Measurements from ENCODE around the gene TUSC2.
"Not testable (repeated sequence)": the region's sequence is repeated elsewhere in the genome, so short reads cannot be mapped to it uniquely, and the experiment has no call there.

The TUSC2 gene

DNA sequence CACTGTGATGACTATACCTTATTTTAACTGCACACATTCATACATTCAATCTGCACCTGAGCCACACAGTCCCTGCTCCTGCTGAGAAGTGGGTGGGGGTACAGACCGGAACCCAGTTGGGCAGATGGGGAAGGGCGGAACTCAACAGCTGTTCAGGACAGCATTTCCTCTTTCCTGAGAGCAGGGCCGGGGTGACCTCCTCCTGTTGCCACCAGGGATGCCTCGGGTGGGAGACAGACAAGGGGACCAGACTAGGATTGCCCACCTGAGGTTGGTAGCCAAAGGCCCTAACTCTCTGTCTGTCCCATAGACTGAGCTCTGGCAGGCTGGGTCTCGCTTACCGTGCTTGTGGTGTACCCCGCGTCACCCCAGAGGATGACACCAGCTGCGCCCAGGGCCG is 9.4 kb downstream of the TUSC2 start:
- DNase-seq (ENCODE audit: low read depth, low spot score), result no peak

GRCh38 chr3:50318163-50318562 is 9.9 kb downstream of the TUSC2 start:
- no peak for DNase-seq (ENCODE audit: low read depth, low spot score)

DNA sequence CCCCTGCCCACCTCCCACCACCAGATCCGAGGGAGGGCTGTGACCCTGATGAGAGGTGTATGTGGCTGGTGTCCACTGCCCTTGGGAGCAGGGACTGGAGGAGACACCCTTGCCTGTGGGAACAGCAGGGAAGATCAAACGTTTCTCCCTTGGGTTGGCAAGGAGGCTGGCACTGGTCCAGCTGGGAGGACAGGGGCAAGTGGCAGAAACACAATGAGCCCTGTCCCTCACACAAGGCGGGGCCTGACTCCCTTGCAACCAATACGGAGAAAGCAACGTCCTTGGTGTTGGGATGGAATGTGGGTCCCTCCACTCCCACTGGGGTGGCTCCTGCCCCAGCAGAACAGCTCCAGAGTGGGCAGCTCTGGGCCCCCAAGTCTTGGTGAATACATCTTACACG is 10.7 kb downstream of the TUSC2 start:
- DNase-seq (ENCODE audit: low read depth, low spot score), result no peak

DNA sequence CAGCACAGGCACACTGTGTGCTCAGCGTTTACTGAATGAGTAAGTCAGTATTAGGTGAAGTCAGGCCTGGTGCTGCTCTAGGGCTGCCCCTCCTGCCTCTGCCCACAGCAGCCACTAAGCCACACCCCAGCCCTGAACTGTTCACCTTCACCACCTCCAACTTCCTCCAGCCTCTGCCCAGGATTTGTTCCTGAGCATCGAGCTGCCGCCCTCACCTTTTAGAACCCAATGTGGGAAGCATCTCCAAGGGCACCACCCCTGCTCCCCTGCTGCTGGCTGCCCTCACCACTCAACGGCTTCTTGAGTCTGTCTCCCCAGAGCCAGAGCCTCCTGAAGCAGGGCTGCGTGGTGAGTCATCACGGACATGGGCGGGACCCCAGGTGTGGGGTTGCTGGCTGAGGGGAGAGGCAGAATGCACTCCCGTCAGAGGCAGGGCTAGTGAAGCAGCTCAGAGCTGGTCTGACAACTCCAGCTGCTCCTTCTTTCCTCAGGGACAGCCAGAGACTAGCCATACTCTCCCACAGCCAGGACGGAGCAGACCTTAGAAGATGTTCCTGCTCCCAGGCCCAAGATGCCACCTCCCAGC is 11.3 kb downstream of the TUSC2 start:
- no peak for DNase-seq (ENCODE audit: low read depth, low spot score)

- DNase-seq (ENCODE audit: low read depth, low spot score), result no peak
These were observed 13.2 kb downstream of the TUSC2 start for GRCh38 chr3:50314816-50315215.

DNA sequence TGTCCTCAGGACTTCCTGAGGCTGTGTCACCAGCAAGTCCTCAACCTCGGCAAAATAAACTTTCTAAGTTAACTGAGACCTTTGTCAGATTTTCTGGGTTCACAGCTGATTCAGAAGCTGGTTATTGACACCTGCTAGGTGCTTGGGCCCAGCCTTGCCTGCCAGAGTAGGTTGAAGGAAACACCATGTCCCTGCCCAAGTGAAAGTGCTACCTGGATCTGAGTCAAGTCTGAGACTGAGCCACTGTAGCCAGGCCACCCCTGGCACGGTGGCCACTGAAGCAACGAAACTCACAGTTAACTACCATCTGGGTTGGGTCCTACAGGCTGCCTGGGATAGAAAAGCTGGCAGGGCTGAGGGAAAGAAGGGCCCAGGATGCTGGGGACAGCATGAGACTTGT is 13.7 kb downstream of the TUSC2 start:
- no peak for DNase-seq (ENCODE audit: low read depth, low spot score)

- DNase-seq (ENCODE audit: low read depth, low spot score), result not testable (repeated sequence)
These were observed 16.0 kb downstream of the TUSC2 start for GRCh38 chr3:50312041-50312440.

GRCh38 chr3:50304601-50305000 is 23.4 kb downstream of the TUSC2 start:
- DNase-seq (ENCODE audit: low read depth, low spot score), result no peak

- no peak for DNase-seq (ENCODE audit: low read depth, low spot score)
These were observed 24.8 kb downstream of the TUSC2 start, which contains the start of gene HYAL1 for GRCh38 chr3:50303013-50303815. Gene HYAL1, minus strand, starts transcription at chr3:50303574. Its CDS starts 618 bp downstream, at chr3:50302956.

DNA sequence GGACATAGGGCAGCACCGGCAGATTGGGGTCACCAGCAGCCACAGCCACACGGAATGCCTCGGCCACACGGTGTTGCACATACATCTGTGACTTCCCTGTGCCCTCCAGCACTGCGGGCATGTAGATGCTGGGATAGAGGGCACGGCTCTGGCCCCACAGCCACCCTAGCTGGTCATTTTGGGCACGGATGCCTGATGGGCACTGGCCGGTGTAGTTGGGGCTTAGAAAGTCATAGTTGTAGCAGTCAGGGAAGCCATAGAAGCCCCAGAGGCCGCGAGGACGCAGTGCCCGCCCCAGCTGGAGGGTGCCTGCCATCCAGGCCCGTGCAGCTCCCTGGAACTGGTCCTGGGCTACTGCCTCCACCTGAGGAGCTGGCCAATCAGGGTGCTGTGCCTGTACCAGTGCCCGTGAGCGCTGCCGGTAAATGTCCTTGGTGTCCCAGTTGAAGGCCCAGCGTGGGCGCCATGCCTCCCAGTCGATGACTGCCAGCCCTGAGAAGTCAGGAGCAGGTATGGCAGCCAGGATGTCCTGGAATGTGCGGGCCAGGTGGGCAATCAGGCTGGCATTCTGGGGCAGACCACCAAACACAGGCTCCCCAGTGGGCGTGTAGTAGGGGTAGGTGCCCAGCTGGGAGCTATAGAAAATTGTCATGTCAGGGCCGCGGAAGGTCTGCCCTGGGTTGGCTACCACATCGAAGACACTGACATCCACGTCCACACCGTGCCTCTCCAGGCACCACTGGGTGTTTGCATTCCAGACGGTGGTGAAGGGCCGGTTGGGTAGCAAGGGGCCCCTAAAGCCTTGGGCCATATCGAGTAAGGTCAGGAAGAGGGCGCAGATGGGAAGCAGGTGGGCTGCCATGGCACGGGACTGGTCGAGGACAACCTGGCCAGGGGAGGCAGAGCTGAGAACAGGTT is 25.7 kb downstream of the TUSC2 start:
- DNase-seq (ENCODE audit: low read depth, low spot score), result no peak

DNA sequence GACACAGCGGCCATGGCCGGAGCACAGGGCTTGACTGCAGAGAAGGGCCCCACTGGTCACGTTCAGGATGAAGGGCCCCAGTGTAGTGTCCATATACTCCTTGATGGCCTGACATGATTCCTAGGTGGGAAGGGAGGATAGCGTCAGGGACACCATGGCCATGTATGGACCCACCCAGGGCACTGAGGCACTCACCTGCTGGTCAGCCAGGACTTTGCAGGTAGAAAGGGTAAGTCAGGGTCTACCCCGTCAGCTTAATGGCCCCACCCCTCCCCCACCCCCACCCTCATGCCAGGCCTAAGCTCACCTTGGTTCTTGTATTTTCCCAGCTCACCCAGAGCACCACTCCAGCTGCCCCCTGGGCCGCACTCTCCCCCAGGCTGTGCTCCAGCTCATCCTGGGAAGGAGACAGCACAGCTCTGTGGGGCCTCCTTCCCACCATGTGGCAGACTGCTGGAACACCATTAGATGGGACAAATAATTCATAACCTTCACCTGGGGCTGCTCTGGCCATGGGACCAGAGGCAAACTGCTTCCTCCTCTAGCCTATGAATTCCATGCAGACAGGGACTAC is 27.3 kb downstream of the TUSC2 start:
- no peak for DNase-seq (ENCODE audit: low read depth, low spot score)

GRCh38 chr3:50299929-50300680 is 27.9 kb downstream of the TUSC2 start:
- no peak for DNase-seq (ENCODE audit: low read depth, low spot score)

GRCh38 chr3:50299638-50299928 is 28.4 kb downstream of the TUSC2 start:
- DNase-seq (ENCODE audit: low read depth, low spot score), result no peak

- peak; percentile 99 for DNase-seq (ENCODE audit: low read depth, low spot score)
These were observed 29.0 kb downstream of the TUSC2 start, which contains the start of the genes HYAL3 and NAA80 for GRCh38 chr3:50298836-50299637. Gene HYAL3, minus strand, starts transcription at chr3:50299405. Its CDS starts 3,803 bp downstream, at chr3:50295602. Gene NAA80, minus strand, starts transcription at chr3:50299405. Its CDS starts 1,942 bp downstream, at chr3:50297463.

- DNase-seq (ENCODE audit: low read depth, low spot score), result no peak
These were observed 29.9 kb downstream of the TUSC2 start for GRCh38 chr3:50297896-50298725.

DNA sequence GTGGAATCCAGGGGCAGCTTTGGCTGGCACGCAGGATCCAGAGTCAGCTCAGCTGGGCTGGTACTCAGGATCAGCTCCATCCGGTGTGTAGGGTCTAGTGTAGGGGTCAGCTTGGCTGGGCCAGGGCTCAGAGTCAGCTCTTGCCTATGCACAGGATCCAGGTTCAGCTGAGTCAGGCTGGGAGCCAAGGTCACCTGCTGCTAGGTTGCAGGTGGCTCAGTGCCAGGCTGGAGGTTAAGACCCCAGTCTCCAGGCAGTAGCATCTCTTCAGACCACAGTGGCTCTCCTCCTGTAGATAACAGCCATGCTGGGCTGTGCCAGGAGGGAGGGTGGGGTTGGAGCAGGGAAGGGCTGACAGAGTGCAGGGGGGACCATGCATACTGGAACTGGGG is 30.6 kb downstream of the TUSC2 start:
- DNase-seq (ENCODE audit: low read depth, low spot score), result no peak

GRCh38 chr3:50296721-50297383 is 31.2 kb downstream of the TUSC2 start:
- DNase-seq (ENCODE audit: low read depth, low spot score), result no peak

DNA sequence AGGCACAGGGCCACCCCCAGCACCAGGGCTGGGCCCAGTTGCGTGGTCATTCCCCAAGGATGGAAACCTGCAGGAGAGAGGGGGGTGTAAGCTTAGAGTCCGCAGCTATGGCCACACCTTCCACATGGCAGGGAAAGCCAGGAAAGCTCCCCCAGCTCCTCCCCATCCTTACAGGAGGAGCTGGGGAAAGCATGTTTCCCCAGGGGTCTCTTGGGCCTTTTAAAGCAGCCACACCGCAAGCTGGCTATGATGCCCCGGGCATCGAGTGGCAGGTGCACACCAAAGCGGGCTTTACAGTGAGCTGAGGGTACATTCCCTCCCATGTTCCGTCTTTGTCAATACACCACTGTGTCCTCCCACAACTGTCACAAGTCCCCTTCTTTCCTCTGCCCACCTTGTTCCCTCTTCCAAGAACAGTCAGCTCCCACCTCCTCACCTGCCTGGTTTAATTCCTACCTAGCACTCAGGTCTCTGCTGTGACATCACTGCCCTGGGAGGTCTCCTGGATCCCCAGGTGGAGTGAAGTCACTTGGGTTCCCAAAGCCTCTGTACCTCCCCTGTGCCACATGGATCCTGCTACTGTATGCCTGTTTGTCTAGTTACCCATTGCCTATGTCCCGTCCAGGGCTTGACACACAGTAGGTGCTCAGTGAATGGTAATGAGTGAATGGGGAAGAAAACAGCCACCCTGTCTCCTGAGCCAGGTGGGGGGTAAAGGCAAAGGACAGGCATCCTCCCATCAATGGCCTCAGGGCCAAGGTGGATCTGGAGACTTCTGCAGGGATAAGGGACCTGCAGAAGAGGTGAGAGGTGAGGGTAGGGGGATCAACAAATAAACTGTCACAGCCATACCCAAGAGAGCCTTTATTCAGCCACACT is 32.2 kb downstream of the TUSC2 start:
- DNase-seq (ENCODE audit: low read depth, low spot score), result no peak

Data from smooth muscle cell of the brain vasculature (primary cell).